ENCODE results near the gene EBF3. TPM values are rescaled to one million over a fixed set of nuclear protein-coding genes. Genes with fewer than 3 reads are reported as not detected.

EBF3 gene
- total RNA-seq, 1 donor: 31.8 TPM

GRCh38 chr10:129849452-129849750 is 114.7 kb downstream of the EBF3 start:
- H4K20me1 ChIP-seq (ENCODE audit: insufficient read depth, low read length): peaks cover 15% of the 10 kb centered on the region
- H3K27ac ChIP-seq (ENCODE audit: low read depth, low read length): no peak overlapping the region
- no peak for TF ChIP-seq CTCF (IDR thresholded peaks at IDR 0.05; ENCODE audit: extremely low read depth, low read depth, low read length)
- no peaks in the 10 kb centered on the region for H3K9me3 ChIP-seq (ENCODE audit: low read depth, low read length)
- H3K4me1 ChIP-seq (ENCODE audit: insufficient read depth, low read length): no peaks in the 10 kb centered on the region
- H3K79me2 ChIP-seq (ENCODE audit: insufficient read depth, low read length): no peaks in the 10 kb centered on the region
- H3K4me2 ChIP-seq (ENCODE audit: insufficient read depth, low read length): no peak overlapping the region
- H2AFZ ChIP-seq (ENCODE audit: low read length): no peak overlapping the region
- H3K4me3 ChIP-seq (ENCODE audit: insufficient read depth, low read length): no peak overlapping the region
- DNase-seq (ENCODE audit: insufficient read length, low spot score, missing footprints): no peak
- H3K27me3 ChIP-seq (ENCODE audit: insufficient read depth, low read length): no peaks in the 10 kb centered on the region
- peaks cover 39% of the 10 kb centered on the region for H3K36me3 ChIP-seq (ENCODE audit: insufficient read depth, low read length)

GRCh38 chr10:129848696-129849451 is 115.2 kb downstream of the EBF3 start:
- no peak overlapping the region for H2AFZ ChIP-seq (ENCODE audit: low read length)
- H3K27me3 ChIP-seq (ENCODE audit: insufficient read depth, low read length): no peaks in the 10 kb centered on the region
- DNase-seq (ENCODE audit: insufficient read length, low spot score, missing footprints): peak; percentile 90

DNA sequence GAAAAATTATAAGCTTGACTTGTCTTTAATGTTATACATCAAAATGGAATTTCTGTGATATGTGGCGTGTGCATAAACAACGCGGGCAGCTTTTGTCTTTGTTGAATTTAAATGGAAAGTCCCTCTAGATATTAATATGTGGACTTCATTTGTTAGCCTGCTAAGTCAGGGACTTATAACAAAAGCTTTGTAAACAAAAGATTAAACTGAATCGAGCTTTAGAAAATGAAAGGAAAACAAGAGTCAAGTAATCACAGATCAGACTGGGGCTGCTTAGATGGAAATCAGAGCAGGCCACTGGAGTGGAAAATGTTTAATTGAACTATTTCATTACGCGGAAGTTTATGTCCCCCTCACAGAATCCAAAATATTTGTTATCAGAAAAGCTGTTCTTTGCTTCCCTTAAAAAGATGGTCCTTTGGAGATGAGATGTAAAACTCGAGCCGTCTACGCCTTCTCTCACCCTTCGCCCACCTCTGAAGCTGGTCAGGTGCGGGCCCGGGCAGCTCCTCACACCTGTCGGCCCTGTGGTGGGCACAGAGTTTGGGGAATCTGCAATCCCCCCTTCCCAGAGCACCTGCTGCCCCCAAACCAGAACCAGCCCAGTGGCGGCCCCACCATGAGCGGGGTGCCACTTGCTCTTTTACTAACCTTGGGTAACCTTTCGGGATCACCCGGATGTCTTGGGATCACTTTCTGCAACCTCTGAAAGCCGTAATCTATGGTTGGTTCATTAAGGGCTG is 116.2 kb downstream of the EBF3 start:
- H3K27ac ChIP-seq (ENCODE audit: low read depth, low read length): no peak overlapping the region
- H3K4me2 ChIP-seq (ENCODE audit: insufficient read depth, low read length): no peak overlapping the region
- peaks cover 47% of the 10 kb centered on the region for H3K36me3 ChIP-seq (ENCODE audit: insufficient read depth, low read length)
- no peak overlapping the region for H2AFZ ChIP-seq (ENCODE audit: low read length)
- H3K27me3 ChIP-seq (ENCODE audit: insufficient read depth, low read length): no peaks in the 10 kb centered on the region
- TF ChIP-seq CTCF (IDR thresholded peaks at IDR 0.05; ENCODE audit: extremely low read depth, low read depth, low read length): no peak
- H3K4me3 ChIP-seq (ENCODE audit: insufficient read depth, low read length): no peak overlapping the region
- no peaks in the 10 kb centered on the region for H3K4me1 ChIP-seq (ENCODE audit: insufficient read depth, low read length)
- DNase-seq (ENCODE audit: insufficient read length, low spot score, missing footprints): no peak
- no peaks in the 10 kb centered on the region for H3K9me3 ChIP-seq (ENCODE audit: low read depth, low read length)
- H4K20me1 ChIP-seq (ENCODE audit: insufficient read depth, low read length): peaks cover 8% of the 10 kb centered on the region
- no peaks in the 10 kb centered on the region for H3K79me2 ChIP-seq (ENCODE audit: insufficient read depth, low read length)

More at GRCh38 chr10:129848696-129849451, 115.2 kb downstream of the EBF3 start:
- Histone ChIP-seq H3K4me3 (ENCODE audit: insufficient read depth, low read length) (no peak overlapping the region), H3K9me3 (ENCODE audit: low read depth, low read length) (no peaks in the 10 kb centered on the region), H4K20me1 (ENCODE audit: insufficient read depth, low read length) (peaks cover 15% of the 10 kb centered on the region), H3K27ac (ENCODE audit: low read depth, low read length) (no peak overlapping the region), H3K4me1 (ENCODE audit: insufficient read depth, low read length) (no peaks in the 10 kb centered on the region), H3K4me2 (ENCODE audit: insufficient read depth, low read length) (no peak overlapping the region), H3K36me3 (ENCODE audit: insufficient read depth, low read length) (peaks cover 39% of the 10 kb centered on the region), H3K79me2 (ENCODE audit: insufficient read depth, low read length) (no peaks in the 10 kb centered on the region)
- TF ChIP-seq CTCF (IDR thresholded peaks at IDR 0.05; ENCODE audit: extremely low read depth, low read depth, low read length): no peak

- Histone ChIP-seq H3K27ac (ENCODE audit: low read depth, low read length) (no peak overlapping the region), H3K4me2 (ENCODE audit: insufficient read depth, low read length) (no peak overlapping the region), H3K9me3 (ENCODE audit: low read depth, low read length) (no peaks in the 10 kb centered on the region), H2AFZ (ENCODE audit: low read length) (no peak overlapping the region), H3K36me3 (ENCODE audit: insufficient read depth, low read length) (peaks cover 49% of the 10 kb centered on the region), H3K27me3 (ENCODE audit: insufficient read depth, low read length) (no peaks in the 10 kb centered on the region), H4K20me1 (ENCODE audit: insufficient read depth, low read length) (peaks cover 5% of the 10 kb centered on the region), H3K4me1 (ENCODE audit: insufficient read depth, low read length) (no peaks in the 10 kb centered on the region), H3K79me2 (ENCODE audit: insufficient read depth, low read length) (no peaks in the 10 kb centered on the region), H3K4me3 (ENCODE audit: insufficient read depth, low read length) (no peak overlapping the region)
- DNase-seq (ENCODE audit: insufficient read length, low spot score, missing footprints): no peak
- no peak for TF ChIP-seq CTCF (IDR thresholded peaks at IDR 0.05; ENCODE audit: extremely low read depth, low read depth, low read length)
Measured at GRCh38 chr10:129846991-129847391, 117.1 kb downstream of the EBF3 start.

Data from osteoblast (primary cell).